SH-SY5Y (cell line): ENCODE data around the gene DPPA2.

Experiments
- GATA2 ChIP-seq: IDR thresholded peaks from 2 replicates; pipeline ENCODE4 v1.6.1; 2011; ENCODE audit warnings: mild to moderate bottlenecking, low read depth, low read length
- GATA3 ChIP-seq: IDR thresholded peaks from 2 replicates; pipeline ENCODE4 v1.6.1; 2011; ENCODE audit warnings: low read depth, mild to moderate bottlenecking, low read length, moderate library complexity

- TF ChIP-seq GATA3, result no peak
- TF ChIP-seq GATA2, result no peak
These were observed at the start of gene DPPA2 for GRCh38 chr3:109316162-109316730.
